ENCODE measurements around the gene FBXW4.
"Not testable (repeated sequence)": the region's sequence is repeated elsewhere in the genome, so short reads cannot be mapped to it uniquely, and the experiment has no call there.

Gene FBXW4

DNA sequence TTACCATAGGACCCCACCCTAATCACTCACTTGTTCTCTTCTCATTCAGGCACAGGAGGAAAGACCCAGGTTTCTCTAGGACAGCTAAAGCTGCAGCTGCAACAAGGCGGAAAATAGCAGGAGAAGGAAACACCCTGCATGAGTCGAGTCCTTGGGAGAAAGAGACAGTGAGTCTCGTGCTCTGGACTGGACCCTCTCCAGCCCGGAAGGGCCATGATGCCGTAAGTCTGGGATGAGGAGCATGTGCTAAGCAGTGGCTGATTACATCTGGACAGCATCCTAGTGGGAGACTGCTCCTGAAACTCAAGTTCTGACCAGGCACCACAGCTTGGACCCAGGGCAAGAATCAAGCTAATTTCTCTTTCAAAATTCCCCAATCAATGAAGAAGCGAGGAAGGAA is 39.4 kb downstream of the FBXW4 start:
- DNase-seq (ENCODE audit: low read depth in 2 of 2) = no peak

DNA sequence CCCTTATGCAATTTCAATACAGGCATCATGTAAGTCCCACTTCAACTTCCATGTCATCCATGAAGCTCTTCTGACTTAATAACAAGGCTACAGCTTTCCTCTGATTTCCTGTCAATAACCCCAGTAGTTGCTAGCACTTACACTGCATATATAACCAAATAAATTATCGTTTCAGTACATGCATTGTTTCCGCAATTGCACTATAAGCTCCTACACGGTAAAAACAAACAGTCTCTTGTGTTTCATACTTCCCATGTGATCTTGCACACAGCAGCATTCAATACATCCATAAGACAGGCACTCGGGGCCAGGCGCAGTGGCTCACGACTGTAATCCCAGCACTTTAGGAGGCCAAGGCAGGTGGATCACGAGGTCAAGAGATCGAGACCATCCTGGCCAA is 41.4 kb downstream of the FBXW4 start:
- DNase-seq (ENCODE audit: low read depth in 2 of 2) = no peak

DNA sequence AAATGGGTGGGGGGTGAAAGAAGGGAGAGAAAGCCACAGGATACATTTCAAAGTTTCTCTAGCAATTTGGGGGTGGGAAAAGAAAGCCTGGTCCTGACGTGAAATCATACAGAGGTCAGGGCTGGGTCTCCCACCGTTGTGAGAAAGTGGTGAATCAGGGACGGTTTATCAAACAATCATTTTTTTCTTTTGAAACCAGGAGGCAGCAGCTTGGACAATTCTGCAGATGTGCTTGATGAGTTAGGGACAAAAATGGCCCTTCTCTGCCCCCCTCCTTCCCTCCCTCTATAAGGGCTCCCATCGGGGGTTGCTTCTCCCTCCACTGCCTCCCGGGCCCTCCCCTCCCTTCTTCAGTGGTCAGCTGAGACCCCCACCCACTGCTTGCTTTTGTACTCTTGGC is 43.6 kb downstream of the FBXW4 start:
- DNase-seq (ENCODE audit: low read depth in 2 of 2) = no peak

DNA sequence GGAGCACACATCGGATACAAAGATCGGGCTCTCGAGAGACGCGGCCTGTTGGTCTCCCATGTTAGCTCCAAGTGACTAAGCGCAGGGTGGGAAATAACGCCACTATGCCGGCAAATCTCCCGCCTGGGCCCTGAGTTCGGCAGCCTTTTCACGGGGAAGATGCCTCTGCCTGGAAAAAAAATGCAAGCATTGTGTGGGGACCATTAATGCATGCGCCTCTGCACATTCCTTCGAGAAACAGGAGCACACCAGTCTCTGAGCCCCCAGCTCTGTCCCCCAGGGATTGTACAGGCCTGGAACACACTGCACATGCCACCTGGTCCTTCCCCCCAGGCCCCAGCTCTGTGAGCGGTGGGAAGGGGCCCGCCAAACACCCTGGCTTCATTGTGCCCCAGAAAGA is 44.1 kb downstream of the FBXW4 start:
- no peak for DNase-seq (ENCODE audit: low read depth in 2 of 2)

DNA sequence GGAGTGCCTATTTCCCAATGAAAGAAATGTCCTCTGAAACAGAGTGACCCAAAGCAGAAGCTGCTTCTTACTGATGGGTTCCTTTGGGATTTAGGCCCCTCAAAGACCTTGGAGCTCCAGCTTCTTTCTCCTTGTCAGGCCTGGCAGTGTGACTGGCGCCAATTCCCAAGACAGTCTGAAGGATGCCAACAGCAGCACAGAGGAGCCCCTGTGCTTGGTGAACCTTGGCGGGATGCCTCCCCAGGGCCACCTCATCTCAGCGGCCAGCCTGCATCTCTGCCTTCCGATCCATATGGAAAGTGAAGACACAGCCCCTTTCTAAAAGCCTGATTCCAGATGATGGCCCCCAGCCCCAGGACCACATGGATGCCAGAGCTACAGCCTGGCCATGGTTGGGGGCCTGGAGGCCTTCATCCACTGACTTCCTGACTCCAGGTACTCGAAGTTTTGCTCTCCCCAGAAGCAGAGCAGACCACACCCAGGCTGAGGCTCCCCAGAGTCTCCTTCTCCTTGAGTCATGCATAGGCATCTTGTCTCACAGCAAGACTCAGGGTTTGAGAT is 45.4 kb downstream of the FBXW4 start:
- DNase-seq (ENCODE audit: low read depth in 2 of 2) = no peak

DNA sequence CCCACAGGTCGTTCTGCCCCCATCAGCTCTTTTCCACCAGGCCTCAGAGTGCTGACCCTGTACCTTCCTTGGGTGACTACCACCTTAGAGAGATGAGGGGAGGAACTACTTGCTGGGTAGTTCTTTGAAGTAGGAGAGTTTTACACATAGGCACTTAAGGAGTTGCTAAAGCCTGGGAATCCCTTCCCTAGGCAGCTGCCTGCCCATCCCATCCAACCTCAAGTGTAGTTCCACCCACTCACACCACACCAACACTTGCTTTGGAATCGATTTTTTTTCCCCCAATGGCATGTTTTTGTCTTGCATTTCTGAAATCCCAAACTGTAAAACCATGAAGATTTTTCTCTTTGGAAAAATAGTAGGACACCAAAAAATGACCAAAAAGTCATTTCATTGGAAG is 47.7 kb downstream of the FBXW4 start:
- no peak for DNase-seq (ENCODE audit: low read depth in 2 of 2)

DNA sequence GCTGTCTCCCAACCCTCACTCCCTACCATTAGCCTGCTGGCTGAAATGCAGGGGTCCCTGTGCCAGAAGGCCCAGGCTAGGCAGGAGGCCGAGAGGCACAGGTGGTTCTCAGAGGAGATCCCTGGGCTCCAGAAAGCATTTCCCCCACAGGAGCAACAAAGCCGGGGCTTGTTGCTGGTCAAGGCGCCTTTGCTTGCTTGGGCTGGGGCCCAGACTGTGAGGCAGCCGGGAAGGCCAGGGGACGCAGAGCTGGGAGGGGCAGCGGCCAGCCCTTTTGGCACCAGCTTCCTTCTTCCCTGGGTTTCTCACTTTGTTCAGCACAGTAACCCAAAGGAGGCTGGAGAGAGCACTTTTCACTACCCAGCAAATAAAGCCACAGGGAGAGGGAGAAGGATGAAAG is 48.6 kb downstream of the FBXW4 start:
- no peak for DNase-seq (ENCODE audit: low read depth in 2 of 2)

DNA sequence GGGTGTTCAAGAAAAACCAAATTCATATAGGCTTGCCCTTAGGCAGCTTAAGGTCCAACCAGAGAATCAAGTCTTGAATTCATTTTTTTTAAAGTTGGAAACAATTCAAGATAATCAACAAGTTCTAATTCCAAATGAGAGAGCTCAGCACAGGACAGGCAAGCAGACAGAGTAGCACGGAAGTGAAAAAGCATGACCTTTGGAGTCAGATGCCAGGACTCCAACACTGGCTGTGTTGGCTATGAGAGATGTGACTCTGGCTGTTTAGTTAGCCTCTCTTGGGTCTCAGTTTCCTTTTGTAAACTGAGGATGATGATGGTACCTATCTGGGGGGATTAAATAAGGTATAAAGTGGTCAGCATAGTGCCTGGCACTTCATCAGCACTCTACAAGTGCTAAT is 49.3 kb downstream of the FBXW4 start:
- DNase-seq (ENCODE audit: low read depth in 2 of 2) = no peak

DNA sequence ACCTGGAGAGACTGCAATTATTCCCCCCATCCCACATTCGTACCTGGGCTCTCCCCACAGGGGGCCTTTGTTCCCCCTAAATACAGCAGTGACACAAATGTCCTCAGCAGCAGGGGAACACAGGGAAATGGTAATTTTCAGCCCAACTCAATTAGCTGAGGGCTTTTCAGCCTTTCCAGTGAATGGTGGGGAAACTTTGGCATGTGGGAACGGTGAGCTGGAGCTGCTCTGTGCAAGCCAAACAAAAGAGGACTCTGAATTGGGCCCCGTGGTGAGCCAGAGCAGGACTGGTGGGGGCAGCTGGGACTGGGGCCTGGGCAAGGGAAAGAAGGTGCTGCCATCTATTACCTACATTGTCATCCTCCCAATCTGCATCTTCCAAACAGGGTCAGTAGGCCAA is 51.0 kb downstream of the FBXW4 start:
- no peak for DNase-seq (ENCODE audit: low read depth in 2 of 2)

DNA sequence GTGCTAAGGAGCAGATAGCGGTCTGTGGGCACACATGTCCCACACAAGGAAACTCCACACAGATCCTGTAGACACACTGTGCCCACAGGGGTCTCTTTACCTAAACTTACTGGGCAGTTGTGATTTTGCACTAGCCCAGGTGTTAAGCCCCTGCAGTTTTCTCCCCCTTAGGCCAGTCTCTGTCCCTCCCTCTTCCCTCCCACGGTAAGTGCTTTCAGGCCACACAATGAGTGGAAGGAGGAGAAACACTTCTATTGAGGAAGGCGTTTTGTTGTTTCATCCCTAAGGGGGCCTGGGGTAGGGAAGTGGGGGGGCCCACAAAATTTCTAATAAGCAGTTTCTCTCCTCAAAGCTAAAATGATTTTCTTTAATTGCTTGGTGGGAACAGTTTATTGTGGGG is 51.4 kb downstream of the FBXW4 start:
- DNase-seq (ENCODE audit: low read depth in 2 of 2) = no peak

DNA sequence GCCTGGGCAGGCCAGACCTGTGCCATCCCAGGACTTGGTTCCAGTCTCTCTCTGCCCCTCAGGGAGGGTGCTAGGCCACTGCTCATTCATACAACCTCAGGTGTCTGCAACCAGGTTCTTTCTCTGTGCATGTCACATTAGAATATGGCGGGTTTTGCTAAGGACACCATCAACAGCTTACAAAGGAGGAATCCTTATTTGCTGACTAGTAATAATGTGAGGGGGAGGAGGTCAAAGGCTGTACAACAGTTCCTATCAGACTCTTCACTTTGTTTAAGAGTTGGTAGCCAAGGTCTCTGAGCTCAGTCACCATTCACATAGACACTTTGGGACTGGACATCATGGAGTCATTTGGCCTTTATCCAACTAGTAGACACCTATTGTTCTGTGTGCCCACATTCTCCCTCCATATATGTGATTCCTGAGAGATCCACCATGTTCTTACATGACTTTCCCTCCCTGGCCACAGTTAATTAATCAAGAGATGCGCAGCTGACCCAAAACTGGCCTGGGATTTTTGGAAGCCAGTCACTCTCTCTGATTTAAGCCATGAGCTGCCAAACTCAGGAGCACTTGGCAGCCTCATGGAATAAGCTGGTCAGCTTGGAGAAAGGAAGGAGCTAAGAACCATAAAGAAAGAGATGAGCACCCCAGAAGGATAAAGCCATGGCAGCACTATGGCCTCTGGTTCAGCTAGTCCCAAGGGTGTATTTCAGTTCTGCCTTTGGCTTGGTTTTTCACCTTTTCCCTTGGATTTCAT is 55.6 kb downstream of the FBXW4 start:
- DNase-seq (ENCODE audit: low read depth in 2 of 2) = no peak

DNA sequence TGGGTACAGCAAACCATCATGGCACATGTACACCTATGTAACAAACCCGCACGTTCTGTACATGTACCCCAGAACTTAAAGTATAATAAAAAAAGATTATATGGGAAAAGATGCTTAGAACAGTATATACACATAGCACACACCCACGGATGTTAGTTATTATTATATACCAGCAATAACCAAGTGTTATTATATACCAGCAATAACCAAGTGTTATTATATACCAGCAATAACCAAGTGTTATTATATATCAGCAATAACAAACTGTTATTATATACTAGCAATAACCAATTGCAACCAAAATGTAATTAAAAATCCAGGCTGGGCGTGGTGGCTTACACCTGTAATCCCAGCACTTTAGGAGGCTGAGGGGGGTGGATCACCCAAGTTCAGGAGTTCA is 61.5 kb downstream of the FBXW4 start:
- not testable (repeated sequence) for DNase-seq (ENCODE audit: low read depth in 2 of 2)

DNA sequence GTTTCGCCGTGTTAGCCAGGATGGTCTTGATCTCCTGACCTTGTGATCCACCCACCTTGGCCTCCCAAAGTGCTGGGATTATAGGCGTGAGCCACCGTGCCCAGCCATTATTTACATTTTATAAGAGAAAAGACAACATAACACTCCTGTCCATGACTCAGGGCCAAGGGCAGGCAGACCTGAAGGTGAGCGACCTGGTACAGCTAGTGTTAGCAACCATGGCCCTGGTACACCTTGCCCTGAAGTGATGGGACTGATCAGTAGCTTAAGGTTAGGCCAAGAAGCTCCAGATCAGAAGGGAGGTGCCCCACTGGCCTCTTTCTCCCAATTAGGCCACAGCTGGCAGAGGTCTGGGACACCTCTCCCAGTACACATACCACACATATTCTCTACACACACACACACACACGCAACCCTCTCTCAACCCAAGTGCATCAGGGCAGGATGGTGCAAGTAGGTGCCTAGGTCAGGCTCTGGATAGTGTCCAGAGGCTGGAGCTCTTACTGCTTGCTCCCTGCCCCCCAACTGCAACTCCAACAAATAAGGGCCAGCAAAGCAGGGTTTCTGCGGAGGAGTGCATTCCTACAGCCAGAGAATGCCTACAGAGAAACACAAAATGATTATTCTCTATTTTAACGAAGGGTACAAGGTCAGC is 63.0 kb downstream of the FBXW4 start:
- DNase-seq (ENCODE audit: low read depth in 2 of 2) = no peak

DNA sequence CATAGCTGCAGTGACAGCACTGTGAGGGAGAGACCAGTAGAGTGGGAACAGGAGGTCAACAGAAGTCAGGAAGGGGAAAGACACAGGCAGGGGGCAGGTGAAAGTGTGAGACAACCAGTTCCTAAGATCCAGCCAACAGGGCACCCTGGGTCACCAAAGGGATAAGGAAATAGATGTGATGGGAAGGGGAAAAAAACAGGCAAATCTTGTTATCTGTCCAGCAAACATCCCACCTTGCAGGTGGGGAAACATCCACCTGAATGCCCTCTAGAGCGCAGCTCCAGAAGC is 64.4 kb downstream of the FBXW4 start:
- no peak for DNase-seq (ENCODE audit: low read depth in 2 of 2)

DNA sequence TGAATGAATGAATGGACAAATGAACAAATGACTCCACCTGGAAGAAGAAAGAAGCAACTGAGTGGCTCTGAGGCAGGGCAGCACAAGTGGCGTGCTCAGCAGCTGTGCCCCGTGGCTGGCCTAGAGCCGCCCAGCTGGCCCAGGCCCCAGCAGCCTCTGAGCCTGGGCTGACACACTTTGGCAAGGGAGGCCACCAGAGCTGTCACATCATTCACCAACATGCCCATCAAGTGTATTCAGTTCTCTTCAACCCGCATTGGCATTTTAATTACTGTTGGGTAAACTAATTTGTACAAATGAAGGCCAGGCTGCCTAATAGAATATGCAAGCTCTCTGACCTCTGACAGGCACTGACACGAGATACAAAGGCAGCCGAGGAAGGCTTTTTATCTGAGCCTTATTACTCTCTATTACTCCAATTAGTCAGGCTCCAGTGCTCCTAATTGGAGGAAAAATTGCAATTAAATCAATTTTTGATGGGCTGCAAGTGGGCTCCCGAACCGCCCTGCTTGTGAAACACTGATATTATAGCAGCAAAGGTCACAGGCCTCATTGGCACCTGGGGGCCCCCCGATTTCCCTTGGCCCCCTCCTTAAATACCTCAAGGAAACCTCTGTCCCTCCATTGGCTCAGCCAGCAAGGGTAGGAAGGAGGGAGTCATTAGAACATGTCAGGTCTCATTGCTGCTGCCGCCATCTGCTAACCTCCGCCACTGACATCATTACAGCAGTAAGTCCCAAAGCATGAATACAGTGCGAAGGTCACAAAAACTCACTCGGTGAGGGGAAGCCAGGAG is 64.9 kb downstream of the FBXW4 start:
- DNase-seq (ENCODE audit: low read depth in 2 of 2) = no peak

DNA sequence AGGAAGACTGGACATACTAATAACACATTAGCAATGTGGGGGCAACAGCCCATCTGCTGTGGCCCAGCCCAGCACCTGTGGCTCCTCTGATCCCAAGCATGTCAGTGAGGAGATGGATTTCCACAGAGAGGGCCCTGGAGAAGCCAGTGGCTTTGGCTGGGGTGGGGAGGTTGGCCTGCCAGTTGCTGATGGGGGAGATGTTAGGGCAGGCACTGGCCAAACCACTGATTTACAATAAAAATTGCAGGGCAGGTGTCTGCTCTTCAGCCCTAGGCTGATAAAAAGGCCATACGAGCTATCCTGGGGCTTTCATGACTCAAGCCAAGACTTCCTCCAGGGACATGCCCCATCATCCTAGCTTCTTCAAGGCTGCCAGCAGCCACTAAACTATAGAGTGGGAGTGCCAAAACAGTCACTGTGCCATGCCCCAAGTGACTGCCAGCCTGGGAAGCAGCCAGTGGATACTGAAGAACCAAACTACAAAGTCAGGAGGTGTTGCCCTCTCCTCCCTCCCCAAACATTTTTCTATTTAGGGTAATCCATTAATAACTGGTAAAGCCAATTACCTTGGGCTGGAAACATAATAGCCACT is 69.1 kb downstream of the FBXW4 start:
- no peak for DNase-seq (ENCODE audit: low read depth in 2 of 2)

DNA sequence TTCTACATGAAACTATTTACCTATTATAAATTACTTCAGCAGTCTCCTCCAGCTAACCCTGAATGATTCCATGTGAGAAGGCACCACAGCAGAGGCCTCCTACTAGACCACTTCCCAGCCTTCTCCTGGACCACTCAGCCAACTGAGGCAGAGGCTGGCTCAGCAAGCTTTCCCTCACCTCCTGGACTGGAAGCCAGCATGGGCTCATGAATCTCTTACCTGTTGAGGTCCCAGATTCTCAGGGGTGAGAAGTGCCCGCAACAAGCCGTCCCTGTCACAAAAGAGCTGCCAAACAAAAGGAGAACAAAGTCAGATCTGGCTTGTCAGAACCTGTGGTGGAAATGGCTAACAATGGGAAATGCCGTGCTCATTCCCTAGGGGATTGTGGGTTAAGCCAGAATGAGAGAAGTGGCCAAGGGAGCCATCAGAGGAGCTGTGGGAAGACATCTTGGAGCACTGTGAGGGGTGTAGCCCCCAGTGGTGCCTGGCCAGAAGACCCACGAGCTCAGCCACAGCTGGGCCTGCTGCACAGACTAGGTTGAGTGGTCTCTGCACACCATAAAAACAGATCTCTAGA is 70.4 kb downstream of the FBXW4 start:
- no peak for DNase-seq (ENCODE audit: low read depth in 2 of 2)

DNA sequence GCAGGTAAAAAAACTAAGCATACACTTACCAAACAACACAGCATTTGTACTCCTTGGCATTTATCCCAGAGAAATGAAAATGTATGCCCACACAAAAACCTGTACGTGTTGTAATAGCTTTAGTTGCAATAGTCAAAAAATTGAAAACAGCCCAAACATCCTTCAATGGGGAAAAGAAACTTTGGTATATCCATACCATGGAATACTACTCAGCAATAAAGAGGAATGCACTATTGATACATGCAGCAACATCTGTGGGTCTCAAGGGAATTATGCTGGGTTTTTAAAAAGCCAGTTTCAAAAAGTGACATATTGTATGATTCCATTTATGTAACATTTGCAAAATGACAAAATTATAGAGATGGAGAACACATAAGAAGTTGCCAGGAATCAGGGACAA is 71.4 kb downstream of the FBXW4 start:
- DNase-seq (ENCODE audit: low read depth in 2 of 2) = no peak

DNA sequence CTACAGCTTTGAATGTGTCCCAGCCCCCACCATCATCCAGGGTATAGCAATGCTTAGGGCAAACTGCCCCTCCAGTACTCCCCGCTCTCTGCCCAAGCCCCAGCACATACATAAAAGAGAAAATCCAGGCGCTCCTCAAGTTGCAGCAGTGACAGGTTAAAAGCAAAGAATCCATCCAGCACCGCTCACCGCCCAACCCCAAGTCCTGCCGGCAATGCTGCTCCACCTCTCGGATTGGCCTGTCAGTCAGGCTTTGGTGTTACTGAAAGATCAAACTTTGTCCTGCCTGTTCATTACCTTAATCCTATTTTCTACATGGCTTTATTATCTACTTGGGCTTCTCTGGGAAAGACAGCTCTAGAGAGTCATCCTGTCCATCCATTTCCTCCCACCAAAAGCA is 75.0 kb downstream of the FBXW4 start:
- no peak for DNase-seq (ENCODE audit: low read depth in 2 of 2)

DNA sequence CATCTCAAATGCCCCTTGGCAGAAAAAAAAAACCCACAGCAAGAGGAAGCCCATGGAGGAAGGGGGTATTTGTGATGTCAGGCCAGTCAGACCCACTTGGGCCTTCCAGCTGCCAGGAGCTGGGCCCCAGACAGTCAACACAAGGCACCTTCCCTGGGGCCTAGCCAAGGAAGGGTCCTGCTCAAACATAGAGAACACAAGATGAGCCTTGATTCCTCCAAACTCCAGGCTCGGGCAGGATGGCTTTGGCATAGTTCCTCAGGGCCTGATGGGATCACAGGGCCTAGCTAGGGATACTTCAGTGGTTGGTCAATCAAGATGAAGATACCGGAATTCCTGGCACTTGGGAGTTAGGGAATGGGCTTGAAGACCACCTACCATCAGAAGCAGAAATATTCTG is 76.1 kb downstream of the FBXW4 start:
- no peak for DNase-seq (ENCODE audit: low read depth in 2 of 2)

DNA sequence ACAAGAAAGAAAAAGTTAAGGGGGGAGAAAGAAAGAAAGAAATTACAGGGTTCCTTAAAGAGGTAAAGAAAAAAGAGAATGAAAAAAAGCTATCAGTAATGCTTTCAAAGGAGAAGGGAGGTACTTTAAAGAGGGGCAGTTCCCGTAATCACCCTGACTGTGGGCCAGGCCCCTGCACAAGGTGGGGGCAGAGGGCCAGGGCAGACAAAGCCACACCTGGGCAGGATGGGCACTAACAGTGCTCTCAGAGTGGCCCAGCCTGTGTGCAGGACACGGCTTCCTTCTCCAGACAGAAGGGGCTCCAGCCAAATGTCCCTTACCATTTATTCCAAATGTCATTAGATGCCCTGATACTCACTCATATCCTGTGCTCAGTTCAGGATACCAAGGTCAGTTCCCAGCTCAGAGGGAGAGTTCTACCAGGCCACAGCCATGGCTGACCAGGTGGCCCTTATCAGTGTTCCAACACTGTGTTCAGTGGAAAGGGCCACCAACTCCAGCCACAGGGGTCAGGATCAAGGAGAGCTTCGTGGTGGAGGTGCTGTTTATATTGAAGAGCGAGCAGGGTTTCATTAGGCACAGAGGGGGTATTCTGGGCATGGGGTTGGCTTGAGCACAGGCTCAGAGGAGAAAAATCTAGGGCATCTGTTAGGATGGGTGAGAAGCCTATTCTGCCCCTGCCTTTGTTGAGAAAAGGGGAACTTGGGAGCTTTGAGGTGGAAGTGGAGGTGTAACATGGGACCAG is 77.0 kb downstream of the FBXW4 start:
- DNase-seq (ENCODE audit: low read depth in 2 of 2) = no peak

Data from fibroblast of skin of left biceps (primary cell).